KG1 (cell line): ENCODE results near the gene CNTF.

Experiments
- DNase-seq: peaks from one replicate; lab custom pipeline; 2025; lab: John Stamatoyannopoulos, UW

Gene CNTF

DNA sequence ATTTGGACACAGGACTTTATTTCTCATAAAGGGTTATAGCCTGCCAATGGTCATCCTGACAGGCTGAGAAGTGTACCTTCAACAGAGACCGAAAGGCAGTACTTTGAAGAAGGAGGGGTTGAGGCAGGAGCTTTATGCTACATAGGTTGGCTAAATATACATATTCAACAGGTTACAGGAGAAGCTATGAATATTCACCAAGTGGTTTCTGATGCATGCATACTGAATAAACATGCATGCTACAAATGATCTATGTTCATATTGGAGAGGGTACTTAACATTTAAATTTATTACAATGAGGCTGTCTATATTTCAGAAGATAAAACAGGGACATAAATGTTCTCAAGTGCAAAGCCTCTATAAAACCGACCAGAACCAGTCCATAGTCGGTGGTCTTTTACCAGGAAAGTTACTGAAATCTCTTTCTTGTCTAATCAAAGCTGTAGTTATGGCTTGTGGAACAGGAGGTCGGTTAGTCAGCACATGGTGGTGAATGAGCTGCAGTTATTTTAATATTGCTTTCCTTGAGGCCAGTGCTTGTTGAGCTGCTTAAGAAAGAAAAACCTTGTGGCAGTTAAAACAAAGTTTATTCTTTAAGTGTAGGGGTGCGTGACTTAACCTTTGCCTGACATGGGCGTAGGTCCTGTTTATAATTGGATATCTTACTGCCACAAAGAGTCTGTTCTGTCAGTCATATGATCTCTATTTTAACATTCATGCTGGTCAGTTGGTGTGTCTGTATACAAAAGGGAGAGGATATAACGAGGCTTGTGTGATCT, 19.5 kb downstream of the CNTF start:
- DNase-seq: no peak

DNA sequence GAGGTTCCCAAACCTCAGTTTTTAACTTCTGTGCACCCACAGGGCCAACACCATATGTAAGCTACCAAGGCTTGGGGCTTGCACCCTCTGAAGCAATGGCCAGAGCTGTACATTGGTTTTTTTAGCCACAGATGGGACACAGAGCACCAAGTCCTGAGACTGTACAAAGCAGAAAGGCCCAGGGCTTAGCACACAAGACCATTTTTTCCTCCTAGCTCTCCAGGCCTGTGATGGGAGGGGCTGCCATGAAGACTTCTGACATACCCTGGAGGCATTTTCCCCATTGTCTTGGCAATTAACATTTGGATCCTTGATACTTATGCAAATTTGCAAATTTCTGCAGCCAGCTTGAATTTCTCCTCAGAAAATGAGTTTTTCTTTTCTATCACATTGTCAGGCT, 23.4 kb downstream of the CNTF start:
- no peak for DNase-seq

DNA sequence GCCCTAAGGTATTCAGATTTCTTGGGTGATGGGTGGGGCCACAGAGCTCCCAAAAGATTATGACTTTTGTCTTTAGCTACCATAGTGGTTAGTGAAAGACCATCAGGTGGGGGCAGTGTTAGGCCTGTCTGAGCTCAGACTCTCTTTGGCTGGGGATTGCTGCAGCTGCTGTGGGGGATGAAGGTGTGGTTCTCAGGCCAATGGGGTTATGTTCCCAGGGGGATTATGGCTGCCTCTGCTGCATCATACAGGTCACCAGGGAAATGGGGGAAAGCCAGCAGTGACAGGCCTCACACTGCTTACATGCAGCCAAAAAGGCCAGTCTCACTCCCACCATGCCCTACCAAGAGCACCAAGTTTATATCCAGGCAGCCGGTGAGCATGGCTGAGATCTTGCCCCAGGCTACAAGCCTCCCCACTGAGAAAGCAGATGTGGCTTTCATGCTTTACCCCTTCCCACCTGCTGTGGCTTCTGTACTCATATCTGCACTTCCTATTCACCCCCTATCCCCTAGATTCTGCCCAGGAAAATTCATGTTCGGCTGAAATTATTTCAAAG, 24.8 kb downstream of the CNTF start:
- DNase-seq: no peak

DNA sequence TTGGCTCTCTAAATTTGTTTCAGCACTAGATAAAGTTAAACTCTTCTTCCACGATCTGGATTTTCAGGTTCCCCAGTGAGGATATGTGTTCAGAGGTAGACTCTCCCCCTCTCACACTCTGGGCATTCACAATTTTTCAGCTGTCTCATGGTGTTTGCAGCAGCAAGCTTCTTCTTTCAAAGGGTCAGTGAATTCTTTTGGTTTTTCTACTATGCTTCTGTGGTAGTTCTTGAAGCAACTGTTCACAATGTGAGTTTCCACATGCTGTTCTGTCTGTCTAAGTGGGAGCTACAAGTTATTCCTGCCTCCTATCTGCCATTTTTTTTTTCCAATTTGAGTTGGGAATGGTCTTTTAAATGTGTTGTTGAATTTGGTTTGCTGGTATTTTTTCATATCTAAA, 25.4 kb downstream of the CNTF start:
- no peak for DNase-seq

DNA sequence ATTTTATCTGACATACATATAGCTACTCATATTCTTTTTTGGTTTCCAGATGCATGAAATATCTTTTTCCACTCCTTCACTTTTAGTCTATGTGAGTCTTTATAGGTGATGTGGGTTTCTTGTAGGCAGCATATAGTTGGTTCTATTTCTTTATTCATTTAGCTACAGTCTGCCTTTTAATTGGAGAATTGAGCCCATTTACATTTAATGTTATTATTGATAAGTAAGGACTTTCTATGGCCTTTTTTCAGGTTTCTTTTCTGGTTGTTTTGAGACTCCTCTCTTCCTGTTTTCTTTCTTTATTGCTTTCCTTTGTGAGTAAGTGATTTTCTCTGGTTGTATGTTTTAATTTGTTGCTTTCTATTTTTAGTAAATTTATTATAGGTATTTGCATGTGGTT, 27.2 kb downstream of the CNTF start:
- no peak for DNase-seq

DNA sequence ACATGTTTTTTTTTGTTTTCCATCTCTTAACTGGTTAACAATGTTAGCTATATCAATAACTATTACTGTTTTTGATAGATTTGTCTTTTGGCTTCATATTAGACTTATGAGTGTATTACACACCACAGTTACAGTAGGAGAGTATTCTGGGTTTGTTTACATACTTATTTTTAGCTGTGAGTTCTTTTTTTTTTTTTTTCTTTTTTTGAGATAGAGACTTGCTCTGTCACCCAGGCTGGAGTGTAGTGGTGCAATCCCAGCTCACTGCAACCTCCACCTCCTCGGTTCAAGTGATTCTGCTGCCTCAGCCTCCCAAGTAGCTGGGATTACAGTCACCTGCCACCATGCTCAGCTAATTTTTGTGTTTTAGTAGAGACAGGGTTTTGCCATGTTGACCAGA, 28.0 kb downstream of the CNTF start:
- DNase-seq: no peak

DNA sequence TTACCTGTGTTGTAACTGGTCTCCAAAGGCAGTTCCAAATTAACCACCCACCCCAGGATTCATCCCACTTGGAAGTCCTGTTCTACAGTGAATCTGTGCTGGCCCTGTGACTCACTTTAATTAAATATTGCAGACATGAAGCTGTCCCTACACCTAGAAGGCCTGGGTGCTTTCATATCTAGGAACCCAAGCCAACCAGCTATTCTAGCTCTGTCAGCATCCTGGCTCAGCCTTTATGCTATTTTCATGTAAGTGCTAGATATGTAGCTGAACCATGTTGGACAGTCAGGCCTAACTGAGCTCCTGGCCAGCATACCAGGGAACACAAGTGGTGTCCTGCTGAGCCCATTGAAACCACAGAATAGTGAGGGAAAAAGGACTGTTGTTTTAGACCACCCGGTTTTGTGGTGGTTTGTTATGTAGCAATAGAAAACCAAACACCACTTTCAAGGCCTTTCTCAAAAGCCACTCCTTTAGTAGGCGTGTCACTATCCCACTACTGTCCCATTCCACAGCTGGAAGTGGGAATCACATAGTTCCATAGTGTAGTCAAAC, 30.3 kb downstream of the CNTF start:
- no peak for DNase-seq

DNA sequence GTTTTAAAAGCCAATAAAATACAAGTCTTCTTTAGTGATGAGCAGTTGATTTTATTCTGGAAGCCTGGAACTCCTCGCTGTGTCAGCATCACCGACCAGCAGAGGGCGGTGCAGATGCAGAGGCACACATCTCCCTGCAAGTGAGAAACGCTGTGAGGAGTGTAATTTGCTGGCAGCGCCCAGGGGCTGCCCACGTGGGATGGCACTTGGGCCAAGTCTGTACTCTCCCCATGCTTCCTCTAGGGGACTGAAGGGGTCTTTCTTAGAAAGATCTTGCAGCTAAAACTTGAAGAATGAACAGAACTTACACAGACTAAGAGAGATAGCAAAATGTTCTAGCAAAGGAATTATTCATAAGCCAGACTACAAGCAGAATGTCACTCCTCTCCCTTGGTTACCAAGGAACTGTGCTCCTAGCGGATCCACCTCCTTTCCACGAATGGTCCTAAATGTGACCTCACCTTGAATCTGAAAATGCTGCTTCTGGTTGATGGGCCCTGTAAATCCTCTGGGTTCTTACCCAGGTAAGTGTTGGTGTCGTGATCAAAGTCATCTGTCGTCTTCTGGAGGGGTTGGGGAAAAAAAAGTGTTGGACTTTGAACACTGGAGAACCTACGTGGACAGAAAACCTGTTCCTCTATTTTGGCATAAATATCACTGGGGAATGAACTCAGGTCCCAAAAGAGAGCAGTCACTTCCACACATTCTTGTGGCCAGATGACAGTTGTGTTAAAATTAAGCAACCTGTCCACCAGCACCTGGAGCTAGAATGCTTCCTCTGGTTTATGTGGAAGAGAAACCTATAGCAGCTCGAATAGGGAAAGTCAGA, 31.8 kb downstream of the CNTF start:
- peak; percentile 79 for DNase-seq

DNA sequence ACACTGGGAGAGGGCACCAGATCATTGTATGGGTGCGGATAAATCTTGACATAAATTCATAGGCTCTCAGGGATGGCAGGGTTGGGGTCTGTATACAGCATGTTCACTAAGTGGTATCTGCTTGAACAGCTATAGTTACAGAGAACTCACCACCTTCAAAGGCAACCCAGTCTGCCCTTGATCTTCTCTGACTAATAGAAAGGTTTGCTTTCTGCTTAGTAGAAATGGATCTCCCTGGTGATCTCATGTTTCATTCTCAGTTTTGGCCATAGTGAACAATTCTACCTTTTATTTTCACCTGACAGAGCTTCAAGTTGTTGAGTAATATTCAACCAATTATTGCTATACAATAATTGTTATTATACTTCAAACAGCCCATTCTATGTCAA, 32.4 kb downstream of the CNTF start:
- no peak for DNase-seq

DNA sequence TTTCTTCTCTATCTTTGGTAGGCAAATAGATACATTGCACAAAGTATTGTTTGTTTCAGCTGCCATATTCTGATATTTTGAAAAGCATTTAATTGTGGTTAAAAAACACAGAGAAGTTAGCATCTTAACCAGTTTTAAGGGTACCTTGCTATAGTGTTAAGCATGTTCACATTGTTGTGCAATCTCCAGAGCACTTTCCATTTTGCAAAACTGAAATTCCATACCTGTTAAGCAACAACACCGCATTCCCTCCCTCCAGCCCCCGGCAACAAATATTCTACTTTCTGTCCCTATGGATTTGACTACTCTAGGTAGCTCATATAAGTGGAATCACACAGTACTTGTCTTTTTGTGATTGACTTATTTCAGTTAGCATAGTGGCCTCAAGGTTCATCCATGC, 33.9 kb downstream of the CNTF start:
- DNase-seq: no peak

DNA sequence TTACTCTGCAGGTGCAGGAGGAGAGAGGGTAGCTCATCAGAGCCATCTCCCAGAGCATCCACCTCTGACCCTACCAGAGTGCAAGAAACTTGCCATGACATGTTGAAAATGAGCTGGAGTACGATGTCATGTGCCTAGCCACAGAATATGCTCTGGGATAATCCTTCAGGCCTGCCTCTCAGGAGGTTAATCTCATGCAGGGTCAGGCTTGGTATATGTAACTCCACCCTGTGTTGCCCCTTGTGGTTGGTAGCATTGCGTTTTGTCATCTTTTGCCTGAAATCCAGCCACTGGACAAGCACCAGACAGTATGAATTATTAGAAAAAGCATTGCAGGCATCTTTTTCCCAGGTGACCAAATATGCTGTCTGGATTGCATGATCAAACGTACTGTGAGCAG, 36.2 kb downstream of the CNTF start:
- DNase-seq: no peak

DNA sequence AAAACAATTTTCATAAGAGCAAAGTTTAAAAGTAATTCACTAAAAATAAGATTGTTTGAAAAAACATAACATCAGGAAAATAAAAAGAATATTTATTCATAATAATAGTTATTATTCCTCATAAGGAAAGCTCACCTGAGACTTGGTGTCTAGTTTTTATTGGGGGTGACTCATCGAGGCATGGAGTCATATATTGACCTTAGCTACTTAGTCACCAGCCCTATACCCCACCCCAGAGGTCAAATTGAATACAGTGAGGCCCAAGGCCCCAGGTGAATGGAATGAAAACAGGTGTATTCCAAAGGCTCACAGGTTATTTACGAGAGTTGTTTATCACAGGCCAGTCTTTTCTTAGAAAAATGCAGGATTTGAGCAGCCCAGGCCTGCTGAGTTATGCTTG, 36.9 kb downstream of the CNTF start:
- no peak for DNase-seq

DNA sequence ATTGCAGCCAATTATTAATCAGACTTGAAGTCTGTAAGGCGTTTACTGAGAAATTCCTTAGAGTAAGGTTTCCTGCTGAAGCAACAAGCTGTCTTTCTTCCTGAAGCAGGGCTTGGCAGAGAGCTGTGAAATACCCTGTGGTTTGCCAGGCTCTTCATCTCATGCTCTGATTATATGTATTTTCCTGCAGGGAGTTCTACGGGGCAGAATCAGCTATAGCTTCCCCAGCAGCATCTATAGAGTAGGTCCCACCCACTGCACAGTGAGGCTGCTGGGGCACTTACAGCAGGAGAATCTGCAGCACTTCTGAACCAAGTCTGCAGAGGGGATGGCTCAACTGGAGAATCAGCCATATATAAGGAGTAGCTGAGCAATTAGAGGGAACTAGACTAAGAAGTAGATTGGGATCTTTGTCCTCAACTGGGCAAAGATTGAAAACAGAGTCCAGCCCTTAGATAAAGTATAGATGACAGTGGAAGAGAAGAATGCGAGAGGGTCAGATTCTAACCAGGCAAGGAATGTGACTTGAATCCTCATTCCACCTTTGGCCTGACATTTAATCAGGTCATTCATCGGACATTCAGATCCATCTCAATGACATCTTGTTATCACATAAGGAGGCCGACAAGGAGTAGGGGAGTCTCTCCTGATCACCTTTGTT, 37.6 kb downstream of the CNTF start:
- no peak for DNase-seq

DNA sequence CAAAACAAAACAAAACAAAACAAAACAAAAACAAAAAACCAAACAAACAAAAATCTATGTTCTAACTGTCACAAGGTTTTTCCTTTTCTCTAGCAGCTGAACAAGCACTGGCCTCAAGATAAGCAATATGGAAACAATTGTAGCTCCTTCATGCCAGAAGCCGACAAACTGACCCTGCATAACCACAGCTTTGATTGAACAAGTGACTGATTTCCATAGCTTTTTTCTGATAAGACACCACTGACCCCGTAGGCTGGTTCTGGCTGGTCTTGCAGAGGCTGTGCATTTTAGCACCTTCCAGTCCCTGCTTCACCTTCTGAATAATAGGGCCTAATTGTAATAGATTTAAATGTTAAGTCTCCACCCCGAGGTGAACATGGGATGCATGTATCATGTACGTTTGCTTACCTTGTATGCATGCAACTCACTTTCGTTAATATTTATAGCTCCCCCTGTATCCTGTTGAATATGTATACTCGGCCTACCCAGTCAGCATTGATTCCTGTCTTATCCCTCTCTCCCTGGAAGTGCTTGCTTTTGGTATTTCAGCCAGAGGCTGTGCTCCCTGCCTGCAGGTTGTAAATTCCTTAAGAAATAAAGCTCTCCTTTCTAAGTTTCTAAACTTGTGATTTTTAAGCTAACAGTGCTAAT, 49.6 kb downstream of the CNTF start:
- no peak for DNase-seq

DNA sequence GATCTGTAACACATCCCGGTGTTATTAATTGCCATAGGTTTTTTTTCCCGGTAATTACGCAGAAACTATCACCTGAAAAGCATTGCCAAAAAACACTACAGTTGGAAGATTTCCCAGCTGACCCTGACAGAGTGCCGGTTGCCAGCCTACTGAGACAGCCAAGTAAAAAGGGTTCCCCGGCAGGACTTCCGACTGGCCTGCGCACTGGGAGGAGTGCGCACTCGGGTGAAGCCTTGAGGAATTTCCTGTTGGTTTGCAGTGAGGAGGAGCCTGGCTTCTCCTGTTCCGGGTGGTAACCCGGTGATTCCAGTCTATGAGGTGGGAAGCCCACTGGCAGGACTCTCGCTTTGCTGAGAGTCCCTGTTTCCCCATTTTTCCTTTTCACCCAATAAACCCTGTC, 52.1 kb downstream of the CNTF start:
- no peak for DNase-seq
